ENCODE results near the gene NADSYN1.

- TF ChIP-seq CTCF (IDR thresholded peaks at IDR 0.05 in 2 of 3, conservative IDR thresholded peaks at IDR 0.05 in 1 of 3; ENCODE audit: borderline replicate concordance in 1 of 3, insufficient read depth in 1 of 3, low read depth in 2 of 3, low read length in 2 of 3) (no peak), POLR2A (IDR thresholded peaks at IDR 0.05; ENCODE audit: borderline replicate concordance, extremely low read depth, insufficient read depth, insufficient read length) (no peak), EZH2phosphoT487 (IDR thresholded peaks at IDR 0.05; ENCODE audit: borderline replicate concordance) (no peak), ZBTB33 (IDR thresholded peaks at IDR 0.05; ENCODE audit: extremely low read depth, insufficient replicate concordance, low read length) (no peak), TCF7L2 (IDR thresholded peaks at IDR 0.05; ENCODE audit: borderline replicate concordance, extremely low read depth, insufficient read depth, insufficient read length) (no peak), EGR1 (IDR thresholded peaks at IDR 0.05; ENCODE audit: low read depth) (no peak), EZH2 (IDR thresholded peaks at IDR 0.05) (no peak), CEBPB (IDR thresholded peaks at IDR 0.05; ENCODE audit: low read depth) (no peak), JUND (IDR thresholded peaks at IDR 0.05) (no peak), POLR2AphosphoS5 (IDR thresholded peaks at IDR 0.05; ENCODE audit: low read depth, low read length) (no peak)
These were observed 38.5 kb downstream of the NADSYN1 start for GRCh38 chr11:71491531-71491930.

Measured in HCT116 (cell line).